Activated CD4-positive, alpha-beta T cell treated with anti-CD3 and anti-CD28 coated beads for 1 hour (primary cell): Measurements from ENCODE around the gene FAM50A.
A peak's percentile ranks its signal among the peaks of the same experiment; 100 is the strongest.
"Not testable (repeated sequence)": the region's sequence is repeated elsewhere in the genome, so short reads cannot be mapped to it uniquely, and the experiment has no call there.

Experiments used
- DNase-seq: peaks from one replicate; pipeline ENCODE4 v3.0.0-alpha.2; 2020

Gene FAM50A

DNA sequence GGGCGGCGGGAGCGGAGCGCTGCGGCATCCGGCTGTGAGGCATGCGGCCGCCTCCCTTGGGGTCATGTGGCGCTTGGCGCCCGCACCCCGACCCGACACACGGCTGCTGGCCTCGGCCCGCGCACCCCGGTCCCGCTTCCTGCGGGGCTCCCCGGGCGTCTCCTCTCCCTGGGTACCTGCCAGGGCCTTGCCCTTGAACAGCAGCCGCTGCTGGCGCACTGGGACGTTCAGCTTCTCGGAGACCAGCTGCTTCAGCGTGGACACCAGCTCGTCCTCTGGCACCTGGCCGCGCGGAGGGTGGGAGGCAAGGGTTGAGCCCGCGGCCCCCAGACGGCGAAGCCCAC, 42.1 kb downstream of the FAM50A start:
- no peak for DNase-seq

DNA sequence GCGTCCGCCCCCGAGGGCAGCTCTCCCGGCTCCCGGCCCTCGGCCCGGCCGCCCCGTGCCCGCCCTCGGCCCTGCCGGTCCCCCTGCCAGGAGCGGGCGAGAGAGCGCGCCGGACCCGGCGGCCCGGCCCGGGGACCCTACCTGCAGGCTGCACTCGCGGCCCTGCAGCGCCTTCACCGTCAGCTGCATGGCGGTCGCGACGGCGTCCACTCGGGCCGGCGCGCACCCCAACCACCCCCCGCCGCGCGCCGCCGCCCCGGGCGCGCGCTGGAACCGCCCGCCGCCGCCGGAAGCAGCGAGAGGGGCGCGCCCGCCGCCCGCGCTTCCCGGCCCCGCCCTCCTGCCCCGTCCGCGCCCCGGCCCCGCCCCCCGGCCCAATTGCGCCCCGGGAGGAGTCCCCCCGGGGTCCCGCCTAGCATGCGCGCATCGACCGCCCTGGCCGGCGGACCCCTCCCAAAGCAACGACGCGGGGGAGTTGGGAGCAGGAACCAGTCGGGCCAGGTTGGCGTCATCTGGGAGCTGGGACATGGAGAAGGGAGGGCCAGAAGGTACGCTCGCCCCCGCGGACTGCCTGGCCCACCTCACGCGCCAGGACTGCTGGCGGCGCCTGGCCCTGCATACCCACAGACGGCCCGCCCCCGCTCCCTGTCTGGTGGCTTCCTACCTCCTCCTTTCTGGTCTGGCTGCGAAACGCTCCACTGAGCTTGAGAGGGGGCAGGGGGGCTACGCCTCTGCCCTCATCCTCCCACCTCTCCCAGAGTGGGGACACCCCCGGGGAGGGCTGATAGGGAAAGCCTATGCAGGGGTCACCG, 42.7 kb downstream of the FAM50A start, which contains the start of gene UBL4A:
Gene UBL4A, minus strand, starts transcription at position 220 of the 812 bp plus-strand sequence. Its CDS starts 31 bp downstream, at position 189.
- peak; percentile 22 for DNase-seq

DNA sequence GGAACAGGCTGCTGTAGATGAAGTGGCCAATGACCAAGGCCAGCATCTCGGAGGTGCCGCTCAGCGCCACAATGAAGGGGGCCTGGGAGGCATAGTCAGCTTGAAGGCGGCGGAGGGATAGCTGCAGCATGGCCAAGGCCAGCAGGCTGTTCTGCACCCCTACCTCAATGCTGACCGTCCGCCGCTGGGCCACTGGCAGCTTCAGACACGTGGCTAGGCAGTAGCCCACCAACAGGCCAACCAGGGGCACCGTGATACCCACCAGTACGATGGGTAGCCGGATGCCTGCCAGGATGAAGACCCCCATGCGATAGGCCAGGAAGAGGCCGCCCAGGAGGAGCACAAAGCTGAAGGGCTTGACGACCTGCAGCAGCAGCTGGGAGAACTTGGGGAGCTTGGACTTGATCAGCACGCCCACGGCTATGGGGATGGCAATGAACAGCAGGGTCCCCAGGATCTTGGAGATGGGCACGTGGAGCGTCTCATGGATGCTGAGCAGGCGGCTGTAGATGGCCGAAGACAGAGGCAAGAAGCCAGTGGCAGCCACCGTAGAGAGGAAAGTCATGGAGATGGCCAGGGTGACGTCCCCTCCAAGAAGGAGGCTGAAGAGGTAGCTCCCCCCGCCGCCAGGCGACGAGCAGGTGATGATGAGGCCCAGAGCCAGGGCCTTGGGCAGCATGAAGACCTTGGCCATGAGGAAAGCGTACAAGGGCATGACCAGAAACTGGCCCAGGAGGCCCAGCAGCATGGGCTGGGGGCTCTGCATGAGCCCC, 43.8 kb downstream of the FAM50A start:
- DNase-seq, result no peak

GRCh38 chrX:154488336-154489075, 44.6 kb downstream of the FAM50A start:
- no peak for DNase-seq

- no peak for DNase-seq
Observed at GRCh38 chrX:154489182-154489581, 45.2 kb downstream of the FAM50A start.

DNA sequence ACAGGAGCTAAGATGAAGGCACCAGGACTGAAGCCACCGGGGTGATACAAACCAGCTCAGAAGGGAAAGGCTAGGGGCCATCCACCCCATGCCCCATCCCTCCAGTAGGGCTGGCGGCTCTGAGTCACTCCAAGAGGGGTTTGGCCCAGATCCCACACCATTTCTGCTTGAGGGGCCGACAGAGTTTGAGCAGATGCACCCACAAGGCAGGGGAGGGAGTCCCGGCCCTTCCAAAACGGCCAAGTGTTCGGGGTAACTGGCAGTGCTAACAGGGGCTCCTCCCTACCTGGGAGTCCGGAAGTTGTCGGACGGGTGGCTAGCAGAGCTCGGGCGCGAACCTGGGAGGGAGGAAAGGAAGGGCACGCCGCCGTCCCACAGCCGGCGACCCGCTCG, 46.1 kb downstream of the FAM50A start:
- no peak for DNase-seq

GRCh38 chrX:154490414-154491083, 46.6 kb downstream of the FAM50A start, which contains the start of gene SLC10A3:
TSS of gene SLC10A3 (minus strand) at chrX:154490629. CDS start at chrX:154488940, 1,689 bp downstream.
- peak; percentile 82 for DNase-seq

DNA sequence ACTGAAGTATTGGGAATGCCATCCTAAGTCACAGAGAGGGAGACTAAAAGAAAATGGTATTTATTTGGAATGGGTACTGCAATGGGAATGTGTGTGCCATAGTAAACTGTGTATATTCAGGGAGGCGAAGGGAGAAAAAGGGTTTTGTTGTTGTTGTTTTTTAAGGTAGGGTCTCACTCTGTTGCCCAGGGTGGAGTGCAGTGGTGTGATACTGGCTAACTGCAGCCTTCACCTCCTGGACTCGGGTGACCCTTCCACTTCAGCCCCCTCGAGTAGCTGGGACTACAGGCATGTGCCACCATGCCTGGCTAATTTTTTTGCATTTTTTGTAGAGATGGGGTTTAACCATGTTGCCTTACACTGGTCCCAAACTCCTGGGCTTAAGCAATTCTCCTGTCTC, 50.8 kb downstream of the FAM50A start:
- no peak for DNase-seq

DNA sequence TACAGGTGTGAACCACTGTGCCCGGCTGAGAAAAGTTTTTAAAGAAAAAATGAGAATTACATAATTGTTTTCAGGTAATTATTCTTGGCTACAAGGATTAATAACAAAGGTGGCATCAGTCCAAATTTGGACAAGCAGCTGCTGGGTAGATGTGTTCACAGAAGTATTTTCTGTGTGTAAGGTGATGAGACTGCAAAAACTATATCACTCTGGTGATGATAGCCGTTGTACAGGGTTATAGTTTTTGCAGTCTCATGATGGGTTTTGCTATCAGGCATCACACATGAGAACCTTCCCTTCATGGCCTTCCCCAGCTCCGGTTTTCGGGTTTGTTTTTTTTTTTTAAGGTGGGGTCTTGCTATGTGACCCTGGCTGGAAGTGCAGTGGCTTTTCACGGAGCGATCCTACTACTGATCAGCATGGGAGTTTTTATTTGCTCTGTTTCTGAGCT, 51.6 kb downstream of the FAM50A start:
- DNase-seq, result no peak

GRCh38 chrX:154496591-154497137, 52.7 kb downstream of the FAM50A start:
- DNase-seq, result not testable (repeated sequence)
